Activated CD4-positive, alpha-beta T cell treated with anti-CD3 and anti-CD28 coated beads, Interleukin-2, amount 50 U/mL, for 1 hour (primary cell): ENCODE data around the gene TCTN1.
"Not testable (repeated sequence)": the region's sequence is repeated elsewhere in the genome, so short reads cannot be mapped to it uniquely, and the experiment has no call there.

Source experiments
- DNase-seq: peaks from one replicate; pipeline ENCODE4 v3.0.0-alpha.2; 2020

The TCTN1 gene

GRCh38 chr12:110640275-110641025 is 26.5 kb downstream of the TCTN1 start:
- DNase-seq = no peak

- DNase-seq = no peak
Measured at GRCh38 chr12:110641521-110641920, 27.6 kb downstream of the TCTN1 start.

GRCh38 chr12:110647631-110648040 is 33.7 kb downstream of the TCTN1 start:
- DNase-seq = no peak

GRCh38 chr12:110649341-110649847 is 35.5 kb downstream of the TCTN1 start:
- no peak for DNase-seq

GRCh38 chr12:110654238-110654637 is 40.3 kb downstream of the TCTN1 start:
- DNase-seq = not testable (repeated sequence)

GRCh38 chr12:110656071-110656655 is 42.2 kb downstream of the TCTN1 start:
- no peak for DNase-seq

- DNase-seq = no peak
Measured at GRCh38 chr12:110657747-110658146, 43.8 kb downstream of the TCTN1 start.

- no peak for DNase-seq
Measured at GRCh38 chr12:110658242-110658641, 44.3 kb downstream of the TCTN1 start.

GRCh38 chr12:110658878-110659277 is 44.9 kb downstream of the TCTN1 start:
- no peak for DNase-seq

GRCh38 chr12:110661337-110661972 is 47.5 kb downstream of the TCTN1 start:
- no peak for DNase-seq

- no peak for DNase-seq
Measured at GRCh38 chr12:110666892-110667291, 53.0 kb downstream of the TCTN1 start.

- no peak for DNase-seq
Measured at GRCh38 chr12:110667671-110668070, 53.7 kb downstream of the TCTN1 start.

- DNase-seq = no peak
Measured at GRCh38 chr12:110668480-110669192, 54.7 kb downstream of the TCTN1 start.

- no peak for DNase-seq
Measured at GRCh38 chr12:110669193-110669502, 55.2 kb downstream of the TCTN1 start.

GRCh38 chr12:110670161-110670701 is 56.3 kb downstream of the TCTN1 start:
- DNase-seq = no peak

- DNase-seq = no peak
Measured at GRCh38 chr12:110676171-110676570, 62.2 kb downstream of the TCTN1 start.

- no peak for DNase-seq
Measured at GRCh38 chr12:110677206-110677911, 63.4 kb downstream of the TCTN1 start.

- DNase-seq = no peak
Measured at GRCh38 chr12:110677982-110678381, 64.1 kb downstream of the TCTN1 start.

GRCh38 chr12:110679201-110679600 is 65.3 kb downstream of the TCTN1 start:
- no peak for DNase-seq

GRCh38 chr12:110680032-110680431 is 66.1 kb downstream of the TCTN1 start:
- no peak for DNase-seq

GRCh38 chr12:110683888-110684287 is 70.0 kb downstream of the TCTN1 start:
- DNase-seq = no peak

- DNase-seq = no peak
Measured at GRCh38 chr12:110684312-110684836, 70.4 kb downstream of the TCTN1 start.
